HL-60 (cell line): ENCODE measurements around the gene TIE1.

Experiments
- CTCF ChIP-seq: IDR thresholded peaks from one replicate; pipeline ENCODE4 v1.5.1; 2011; ENCODE audit warnings: low read length, control low read depth, inconsistent platforms; ENCODE audit not compliant: insufficient read depth
- POLR2AphosphoS5 ChIP-seq: IDR thresholded peaks from 2 replicates; pipeline ENCODE4 v1.6.1; 2012; ENCODE audit warnings: low read depth
- SPI1 ChIP-seq: IDR thresholded peaks from 2 replicates; pipeline ENCODE4 v1.6.1; 2012; ENCODE audit warnings: low read depth, mild to moderate bottlenecking, borderline replicate concordance

- TF ChIP-seq CTCF (no peak), SPI1 (no peak), POLR2AphosphoS5 (no peak)
These were observed 69.8 kb downstream of the TIE1 start for GRCh38 chr1:43370564-43370963.
